OCI-LY3 (cell line): Measurements from ENCODE around the gene CNDP1.

Source experiments
- H2AFZ ChIP-seq: fragments of 200-600, 300-600 bp; shearing (Covaris generic); 2 replicates; pipeline ENCODE4 v1.6.0; 2014; ENCODE audit warnings: antibody characterized with exemption, low read depth, low read length
- H3K27ac ChIP-seq: fragments of 200-600, 300-600 bp; sonication (generic); 2 replicates; pipeline ENCODE4 v1.5.1; 2014; ENCODE audit warnings: mild to moderate bottlenecking, low read length, moderate library complexity, mixed read lengths
- H3K27me3 ChIP-seq: fragments of 200-600, 300-600 bp; sonication (generic); 2 replicates; pipeline ENCODE4 v1.6.1; 2014; ENCODE audit warnings: low read depth, low read length, mixed read lengths
- H3K36me3 ChIP-seq: fragments of 200-600, 300-600 bp; sonication (generic); replicated peaks from 2 replicates; pipeline ENCODE3; 2014; ENCODE audit warnings: low read depth, low read length, mixed read lengths
- H3K4me1 ChIP-seq: fragments of 300-600, 200-600 bp; sonication (generic); 2 replicates; pipeline ENCODE4 v1.6.1; 2014; ENCODE audit warnings: low read length, mixed read lengths
- H3K4me2 ChIP-seq: fragments of 200-600, 300-600 bp; sonication (generic); 2 replicates; pipeline ENCODE4 v1.6.1; 2014; ENCODE audit warnings: low read length, mixed read lengths
- H3K4me3 ChIP-seq: fragments of 300-600, 200-600 bp; sonication (generic); 2 replicates; pipeline ENCODE4 v1.5.1; 2014; ENCODE audit warnings: antibody characterized with exemption, mild to moderate bottlenecking, low read length, moderate library complexity
- H3K79me2 ChIP-seq: fragments of 300-600, 200-600 bp; shearing (Covaris generic); 2 replicates; pipeline ENCODE4 v1.6.1; 2014; ENCODE audit warnings: mild to moderate bottlenecking, low read length, mixed read lengths
- H3K9ac ChIP-seq: fragments of 300-600, 200-600 bp; shearing (Covaris generic); 2 replicates; pipeline ENCODE4 v1.6.0; 2014; ENCODE audit warnings: mild to moderate bottlenecking, low read length, moderate library complexity
- H3K9me3 ChIP-seq: fragments of 200-600, 300-600 bp; shearing (Covaris generic); 2 replicates; pipeline ENCODE4 v1.6.1; 2014; ENCODE audit warnings: low read length, mixed read lengths; ENCODE audit not compliant: insufficient read depth
- H4K20me1 ChIP-seq: fragments of 200-600, 300-600 bp; sonication (generic); 2 replicates; pipeline ENCODE4 v1.6.1; 2016; ENCODE audit warnings: low read length, mixed read lengths; ENCODE audit not compliant: insufficient read depth
- CTCF ChIP-seq: fragments of 200-600, 300-600 bp; sonication (generic); IDR thresholded peaks from 2 replicates; pipeline ENCODE4 v1.5.1; 2014; ENCODE audit warnings: antibody characterized with exemption, low read length, low read depth
- EZH2phosphoT487 ChIP-seq: fragments of 200-600 bp; shearing (Covaris generic); IDR thresholded peaks from 2 replicates; pipeline ENCODE4 v1.6.1; 2018; ENCODE audit warnings: antibody characterized with exemption, mixed run types, low read depth

The CNDP1 gene

GRCh38 chr18:74519320-74520095 lies 14.8 kb upstream of the CNDP1 start:
- Histone ChIP-seq H3K9ac (no peak overlapping the region), H3K4me3 (no peak overlapping the region), H3K79me2 (peaks cover 2% of the 10 kb centered on the region; the same call in 1 of the 2 replicates), H3K36me3 (peaks cover 81% of the 10 kb centered on the region), H4K20me1 (peaks cover 16% of the 10 kb centered on the region), H3K27ac (no peak overlapping the region), H3K4me2 (no peak overlapping the region), H3K4me1 (no peaks in the 10 kb centered on the region), H2AFZ (no peak overlapping the region), H3K9me3 (no peaks in the 10 kb centered on the region), H3K27me3 (no peaks in the 10 kb centered on the region)
- TF ChIP-seq EZH2phosphoT487, result no peak

- Histone ChIP-seq H3K4me1 (no peaks in the 10 kb centered on the region), H3K27ac (no peak overlapping the region), H3K4me2 (no peak overlapping the region), H3K9ac (no peak overlapping the region), H4K20me1 (peaks cover 9% of the 10 kb centered on the region), H3K4me3 (no peak overlapping the region), H2AFZ (no peak overlapping the region), H3K9me3 (no peaks in the 10 kb centered on the region), H3K36me3 (peaks cover 76% of the 10 kb centered on the region), H3K27me3 (no peaks in the 10 kb centered on the region), H3K79me2 (no peaks in the 10 kb centered on the region)
- TF ChIP-seq EZH2phosphoT487, result no peak
Measured at GRCh38 chr18:74520096-74520833, 14.0 kb upstream of the CNDP1 start.

- no peaks in the 10 kb centered on the region for H3K4me1 ChIP-seq
- H3K4me3 ChIP-seq, result no peak overlapping the region
- no peak overlapping the region for H3K4me2 ChIP-seq
- TF ChIP-seq EZH2phosphoT487 (no peak), CTCF (no peak)
- no peak overlapping the region for H2AFZ ChIP-seq
- H3K27me3 ChIP-seq, result no peaks in the 10 kb centered on the region
- no peaks in the 10 kb centered on the region for H3K9me3 ChIP-seq
- H3K36me3 ChIP-seq, result peaks cover 68% of the 10 kb centered on the region
- no peaks in the 10 kb centered on the region for H3K79me2 ChIP-seq
- no peak overlapping the region for H3K27ac ChIP-seq
- peaks cover 4% of the 10 kb centered on the region; the same call in 1 of the 2 replicates for H4K20me1 ChIP-seq
- no peak overlapping the region for H3K9ac ChIP-seq
Measured at GRCh38 chr18:74521068-74521725, 13.1 kb upstream of the CNDP1 start.

- Histone ChIP-seq H3K9ac (no peak overlapping the region), H3K27me3 (no peaks in the 10 kb centered on the region), H3K4me2 (no peak overlapping the region), H3K36me3 (peaks cover 55% of the 10 kb centered on the region), H3K9me3 (no peaks in the 10 kb centered on the region), H4K20me1 (peaks cover 3% of the 10 kb centered on the region; the same call in 1 of the 2 replicates), H2AFZ (no peak overlapping the region), H3K27ac (no peak overlapping the region), H3K79me2 (no peaks in the 10 kb centered on the region), H3K4me3 (no peak overlapping the region), H3K4me1 (no peaks in the 10 kb centered on the region)
- no peak for TF ChIP-seq CTCF
- no peak for TF ChIP-seq EZH2phosphoT487
Measured at GRCh38 chr18:74522635-74523548, 11.4 kb upstream of the CNDP1 start.
